ENCODE results near the gene TMEM219.
"Not testable (repeated sequence)": the region's sequence is repeated elsewhere in the genome, so short reads cannot be mapped to it uniquely, and the experiment has no call there.

TMEM219 gene

GRCh38 chr16:29961479-29962343 lies at the start of gene TMEM219:
TMEM219 (plus strand) TSS chr16:29962079; CDS start chr16:29963144, 1,065 bp downstream.
- peak; percentile 91 to 93 for DNase-seq

DNA sequence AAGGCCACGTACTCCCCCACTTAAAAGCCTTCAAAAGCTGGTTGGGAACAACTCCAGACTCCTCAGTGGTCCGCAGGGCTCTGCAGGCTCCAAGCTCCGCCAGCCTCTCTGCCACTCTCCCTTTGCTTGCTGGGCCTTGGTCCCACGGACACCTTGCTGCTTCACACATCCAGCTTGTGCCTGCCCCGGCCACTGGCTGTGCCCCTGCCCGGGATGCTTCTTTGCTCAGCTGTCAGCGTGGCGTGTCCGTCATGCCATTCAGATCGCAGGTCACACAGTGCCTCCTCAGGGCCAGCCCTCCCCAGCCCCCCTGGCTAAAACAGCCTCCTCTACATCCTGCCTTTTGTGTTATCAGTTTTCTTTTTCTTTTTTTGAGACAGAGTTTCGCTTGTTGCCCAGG lies 49.8 kb upstream of the TMEM219 start:
- DNase-seq, result no peak

- no peak for DNase-seq
These were observed 48.4 kb upstream of the TMEM219 start for GRCh38 chr16:29913514-29913913.

DNA sequence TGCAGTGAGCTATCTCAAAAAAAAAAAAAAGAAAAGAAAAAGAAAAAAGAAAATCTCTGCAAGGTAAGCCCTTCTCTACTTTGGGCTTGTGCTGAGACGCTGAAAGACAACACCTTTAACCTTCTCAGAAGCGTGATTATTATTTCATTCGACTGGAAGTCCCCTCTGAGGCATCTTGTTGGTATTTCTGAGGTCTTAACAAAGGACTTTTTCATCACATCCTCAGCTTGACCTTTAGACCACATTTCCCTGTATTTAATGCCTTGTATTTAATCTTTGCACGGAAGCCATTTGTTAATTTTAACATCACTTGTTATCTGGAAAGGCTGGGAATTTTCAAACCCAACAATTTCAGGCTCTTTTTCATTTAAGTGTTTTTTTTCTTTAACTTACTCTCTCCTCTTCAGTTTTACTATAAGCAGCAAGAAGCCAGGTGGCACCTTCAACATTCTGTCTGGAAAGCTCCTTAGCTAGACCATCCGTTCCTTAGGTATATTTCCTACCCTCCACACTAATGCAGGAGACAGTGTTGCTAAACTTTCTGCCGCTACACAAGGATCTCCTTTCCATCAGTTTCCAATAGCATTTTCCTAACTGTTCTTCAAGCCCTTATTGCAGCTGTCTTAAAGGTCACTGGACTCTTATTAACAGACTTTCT lies 46.2 kb upstream of the TMEM219 start:
- no peak for DNase-seq

GRCh38 chr16:29916979-29917378 lies 44.9 kb upstream of the TMEM219 start:
- no peak for DNase-seq

DNA sequence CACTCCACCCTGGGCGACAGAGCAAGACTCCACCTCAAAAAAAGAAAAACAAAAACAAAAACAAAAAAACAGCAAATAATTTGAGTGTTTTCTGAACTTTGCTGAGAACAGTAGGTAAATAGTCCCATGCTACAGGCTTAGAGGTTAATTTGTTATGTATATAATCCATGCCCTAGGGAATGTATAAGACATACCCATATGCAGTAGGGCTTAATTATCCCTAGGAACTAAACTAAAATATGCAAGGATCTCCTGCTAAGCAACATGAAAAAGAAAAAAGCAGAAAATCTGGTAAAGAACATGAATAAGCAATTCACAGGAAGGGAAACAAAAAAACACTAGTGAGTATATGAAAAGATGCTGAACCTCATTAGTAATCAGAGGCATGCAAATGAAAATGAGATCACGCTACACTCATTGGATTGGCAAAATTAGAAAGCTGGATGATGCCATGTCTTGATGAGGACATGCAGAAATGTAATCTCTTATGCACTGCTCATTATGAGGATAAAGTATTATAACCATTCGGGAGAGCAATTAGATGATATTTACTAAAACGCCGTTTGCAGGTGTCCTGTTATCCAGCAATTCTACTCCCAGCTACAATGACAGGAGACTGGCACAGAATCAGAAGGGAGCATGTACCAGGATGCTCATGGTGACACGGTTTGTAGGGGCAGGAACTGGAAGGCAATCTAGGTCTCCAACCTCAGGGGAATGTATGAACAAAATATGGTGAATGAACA lies 41.4 kb upstream of the TMEM219 start:
- no peak for DNase-seq

DNA sequence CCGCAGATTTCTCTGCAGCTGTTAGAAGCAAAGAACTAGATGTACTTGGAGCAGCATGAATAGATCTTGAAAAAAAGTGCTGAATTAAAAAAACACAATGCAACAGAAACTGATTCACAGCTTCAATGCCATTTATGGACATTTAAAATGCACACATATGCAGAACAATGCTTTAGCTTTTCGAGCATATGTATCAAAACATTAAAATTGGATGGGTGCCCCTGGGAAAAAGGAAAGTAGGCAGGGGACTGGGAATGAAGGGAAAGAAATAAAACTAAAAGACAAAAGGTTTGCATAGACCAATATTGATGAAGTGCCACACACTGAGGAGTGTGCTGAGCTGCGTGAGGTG lies 40.9 kb upstream of the TMEM219 start:
- DNase-seq, result no peak

DNA sequence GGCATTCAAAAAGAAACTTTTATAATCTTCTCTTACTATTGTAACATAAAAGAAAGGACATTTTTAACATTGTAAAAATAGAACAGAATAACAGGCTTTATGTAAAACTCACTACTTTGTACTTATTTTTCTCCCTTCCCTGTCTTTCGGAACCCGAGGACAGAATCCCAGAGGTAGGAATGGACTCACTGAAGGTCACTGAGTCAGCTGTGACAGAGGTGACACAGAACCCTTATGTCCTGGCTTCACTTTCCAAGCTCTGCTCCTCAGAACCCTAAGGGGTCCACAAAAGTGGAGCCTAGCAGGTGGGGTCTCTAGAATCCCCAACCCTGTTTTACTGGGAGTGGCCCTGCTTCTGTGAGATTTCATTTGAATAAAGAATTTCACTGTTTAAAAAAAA lies 39.6 kb upstream of the TMEM219 start:
- DNase-seq, result no peak

DNA sequence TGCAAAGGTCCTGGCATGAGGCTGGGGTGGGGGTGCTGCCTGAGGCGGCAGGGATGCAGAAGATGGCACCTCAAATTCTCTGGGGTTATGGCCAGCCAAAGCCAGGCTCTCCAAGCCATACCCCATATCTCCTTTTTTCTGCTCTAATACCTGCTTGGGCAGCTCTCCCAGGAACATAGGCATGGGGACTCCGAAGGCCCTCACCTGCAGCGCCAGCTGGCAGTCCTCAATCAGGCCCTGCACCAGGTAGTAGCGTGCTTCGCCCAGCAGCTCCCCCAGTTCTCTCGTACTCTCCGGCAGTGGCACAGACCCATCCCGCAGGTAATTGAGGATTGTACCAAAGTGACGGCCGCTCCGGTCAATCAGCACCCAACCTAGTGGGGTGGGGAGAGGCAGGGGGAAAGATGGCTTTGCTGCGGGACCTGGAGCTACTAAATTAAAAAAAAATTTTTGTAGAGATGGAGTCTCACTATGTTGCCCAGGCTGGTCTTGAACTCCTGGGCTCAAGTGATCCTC lies 38.8 kb upstream of the TMEM219 start:
- DNase-seq, result no peak

GRCh38 chr16:29925105-29925756 lies 36.6 kb upstream of the TMEM219 start:
- DNase-seq, result peak in 1 of 2 experiments; percentile 5

GRCh38 chr16:29925781-29926710 lies 35.8 kb upstream of the TMEM219 start, which contains the start of gene KCTD13:
KCTD13 (minus strand) TSS chr16:29926226; CDS start chr16:29926033, 193 bp downstream.
- DNase-seq, result peak; percentile 80 to 84

DNA sequence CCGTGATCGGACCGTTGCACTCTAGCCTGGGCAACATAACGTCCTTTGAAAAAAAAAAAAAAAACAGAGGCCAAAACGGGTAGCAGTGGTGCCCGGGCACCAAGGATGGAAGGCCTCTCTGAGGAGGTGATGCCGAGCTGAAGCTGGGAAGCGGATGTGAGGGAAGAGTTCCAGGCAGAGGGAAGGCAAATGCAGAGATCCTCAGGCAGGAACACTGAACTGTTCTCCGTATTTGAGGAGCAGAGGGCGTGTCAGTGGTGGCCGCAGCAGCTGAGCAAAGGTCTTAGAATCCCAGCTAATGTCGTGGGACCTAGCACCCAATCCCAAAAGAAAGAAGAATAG lies 35.2 kb upstream of the TMEM219 start:
- DNase-seq, result no peak

DNA sequence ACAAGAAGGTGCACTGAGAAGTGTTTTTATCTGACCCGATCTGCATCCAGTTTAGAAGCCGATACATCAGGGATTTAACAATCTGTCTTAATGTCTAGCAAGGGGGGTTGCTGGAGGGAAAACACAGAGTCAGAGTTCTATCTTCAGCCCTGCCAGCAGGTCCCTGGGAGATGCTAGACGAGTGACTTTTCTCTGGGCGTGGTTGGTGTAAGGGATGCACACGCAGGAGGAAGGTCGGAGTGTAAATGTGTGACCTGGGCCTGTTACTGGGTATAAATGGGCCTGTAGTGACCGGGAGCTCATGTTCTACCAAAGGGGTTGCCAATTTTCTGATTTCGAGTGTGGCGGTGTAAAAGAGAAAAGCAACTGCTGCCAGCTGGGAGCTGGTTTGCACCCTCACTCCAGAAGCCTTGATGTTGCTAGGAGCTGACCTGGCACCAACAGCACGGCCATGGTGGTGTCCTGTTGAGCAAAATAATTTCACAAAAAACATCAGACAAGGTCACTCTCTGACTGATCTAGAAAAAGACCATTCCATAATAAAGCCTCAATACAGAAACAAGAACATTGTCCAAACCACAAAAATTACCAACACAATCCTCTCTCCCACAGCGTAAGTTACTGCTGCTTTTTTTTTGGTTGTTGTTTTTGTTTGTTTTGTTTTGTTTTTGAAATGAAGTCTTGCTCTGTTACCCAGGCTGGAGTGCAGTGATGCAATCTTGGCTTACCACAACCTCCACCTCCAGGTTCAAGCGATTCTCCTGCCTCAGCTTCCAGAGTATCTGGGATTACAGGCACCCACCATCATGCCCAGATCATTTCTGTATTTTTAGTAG lies 34.6 kb upstream of the TMEM219 start:
- no peak for DNase-seq

- DNase-seq, result not testable (repeated sequence)
These were observed 30.1 kb upstream of the TMEM219 start for GRCh38 chr16:29931750-29932149.

- no peak for DNase-seq
These were observed 21.2 kb upstream of the TMEM219 start for GRCh38 chr16:29940656-29941055.

GRCh38 chr16:29943846-29944799 lies 17.8 kb upstream of the TMEM219 start:
- DNase-seq, result no peak

- DNase-seq, result no peak
These were observed 14.0 kb upstream of the TMEM219 start for GRCh38 chr16:29947897-29948296.

GRCh38 chr16:29950806-29951461 lies 10.9 kb upstream of the TMEM219 start:
- DNase-seq, result no peak

All from activated CD4-positive, alpha-beta T cell treated with anti-CD3 and anti-CD28 coated beads, Interleukin-2, amount 50 U/mL, for 48 hours (primary cell).